Testis (tissue), 3 donors: ENCODE measurements around the gene ACAA2. TPM values are rescaled to one million over a fixed set of nuclear protein-coding genes. Genes with fewer than 3 reads are reported as not detected.

Experiments used
- DNase-seq: peaks from one replicate; pipeline ENCODE4 v3.0.0-alpha.2; 2019
- H3K27ac ChIP-seq, 2 donors: fragments of 200-600 bp; sonication (generic); one replicate each; pipeline ENCODE4 v1.5.1; 2019
- H3K27me3 ChIP-seq: fragments of 200-600 bp; sonication (generic); one replicate; pipeline ENCODE4 v1.5.1; 2019
- H3K36me3 ChIP-seq: fragments of 200-600 bp; sonication (generic); one replicate; pipeline ENCODE4 v1.5.1; 2017; ENCODE audit warnings: low read depth; ENCODE audit errors: missing control alignments
- H3K4me1 ChIP-seq: fragments of 200-600 bp; sonication (generic); one replicate; pipeline ENCODE4 v1.5.1; 2019
- H3K4me3 ChIP-seq, 2 donors: fragments of 200-600 bp; sonication (generic); one replicate each; pipeline ENCODE4 v1.5.1; 2017 to 2019
- H3K9me3 ChIP-seq: fragments of 200-600 bp; sonication (generic); one replicate; pipeline ENCODE4 v1.5.1; 2017
- CTCF ChIP-seq, 3 experiments: fragments of 450-650 bp in 2 of 3; fragments of 200-600 bp in 1 of 3; sonication (generic) in 1 of 3; IDR thresholded peaks; one replicate each; pipeline ENCODE4 v1.5.1; 2016 to 2019; ENCODE audit warnings: antibody characterized with exemption in 3 of 3, mild to moderate bottlenecking in 2 of 3, moderate library complexity in 1 of 3
- POLR2A ChIP-seq: fragments of 450-650 bp; IDR thresholded peaks from one replicate; pipeline ENCODE4 v1.6.1; 2017; ENCODE audit warnings: antibody characterized with exemption, mild to moderate bottlenecking, moderate library complexity
- WGBS, 2 donors: methylation state at CpG; one replicate each; pipeline ENCODE4 v1.1.5; 2018; 5-methylcytosine and 5-hydroxymethylcytosine counted together
- intact Hi-C: fragments of 100-400 bp; cut with DNase I; formaldehyde crosslinking; loops from one replicate; pipeline ENCODE4 v1.15.1; 2023; ENCODE audit warnings: low total_unique reads
- polyA plus RNA-seq: library from polyadenylated mRNA; stranded (reverse); fragments of 350-450 nt; fragmentation: Illumina TruSeq; extraction: RNeasy Lipid Tissue Mini Kit (QIAGEN cat#74804); gene quantifications from one replicate; pipeline ENCODE4 v1.2.3, GENCODE V29; 2014; ENCODE audit warnings: low read depth, low replicate concordance; ENCODE audit not compliant: insufficient read depth
- total RNA-seq, 2 donors: library from RNA; depleted of rRNA; stranded (reverse); fragments of >200 nt; gene quantifications; one replicate each; pipeline ENCODE4 v1.2.3, GENCODE V29; 2016

Gene ACAA2
- total and polyA plus RNA-seq, 3 donors from 2014 or later: 42.2 to 77.2 (median 48.7) TPM

GRCh38 chr18:49749563-49749962, 63.8 kb downstream of the ACAA2 start:
- 77 to 79% methylated on average over 8 of the region's 8 CpGs for WGBS, 2 donors
- DNase-seq: no peak
- H3K9me3 ChIP-seq: no peaks in the 10 kb centered on the region
- intact Hi-C loops: no loop called here
- no peaks in the 10 kb centered on the region for H3K4me1 ChIP-seq
- TF ChIP-seq CTCF (IDR thresholded peaks at IDR 0.05) (no peak), POLR2A (no peak)
- no peaks in the 10 kb centered on the region for H3K27me3 ChIP-seq
- no peak overlapping the region for H3K27ac ChIP-seq
- no peak overlapping the region for H3K4me3 ChIP-seq
- H3K36me3 ChIP-seq: no peaks in the 10 kb centered on the region

GRCh38 chr18:49747876-49748275, 65.5 kb downstream of the ACAA2 start:
- TF ChIP-seq CTCF (IDR thresholded peaks at IDR 0.05): no peak
- no peak for TF ChIP-seq POLR2A
- intact Hi-C loops: no loop called here
- H3K4me3 ChIP-seq: no peak overlapping the region
- DNase-seq: no peak
- H3K4me1 ChIP-seq: no peaks in the 10 kb centered on the region
- no peaks in the 10 kb centered on the region for H3K9me3 ChIP-seq
- 73 to 81% methylated on average over 5 of the region's 5 CpGs for WGBS, 2 donors
- H3K27ac ChIP-seq: no peak overlapping the region
- H3K27me3 ChIP-seq: no peaks in the 10 kb centered on the region
- H3K36me3 ChIP-seq: no peaks in the 10 kb centered on the region

- DNase-seq: no peak
- 92 to 95% methylated on average over 11 of the region's 11 CpGs for WGBS, 2 donors
- Histone ChIP-seq H3K4me1 (no peaks in the 10 kb centered on the region), H3K9me3 (no peaks in the 10 kb centered on the region), H3K36me3 (no peaks in the 10 kb centered on the region), H3K27ac (no peak overlapping the region), H3K4me3 (no peak overlapping the region), H3K27me3 (no peaks in the 10 kb centered on the region)
- intact Hi-C loops: no loop called here
- TF ChIP-seq POLR2A (no peak), CTCF (IDR thresholded peaks at IDR 0.05) (no peak)
Observed at GRCh38 chr18:49745045-49746014, 68.0 kb downstream of the ACAA2 start.

- WGBS, 2 donors: 87 to 88% methylated on average over 8 of the region's 8 CpGs
- no peaks in the 10 kb centered on the region for H3K9me3 ChIP-seq
Observed at GRCh38 chr18:49744376-49745008, 68.8 kb downstream of the ACAA2 start.

More at GRCh38 chr18:49744376-49745008, 68.8 kb downstream of the ACAA2 start:
- TF ChIP-seq POLR2A (no peak), CTCF (IDR thresholded peaks at IDR 0.05) (no peak)
- DNase-seq: no peak
- Histone ChIP-seq H3K36me3 (no peaks in the 10 kb centered on the region), H3K4me1 (no peaks in the 10 kb centered on the region), H3K4me3 (no peak overlapping the region), H3K27me3 (no peaks in the 10 kb centered on the region), H3K27ac (no peak overlapping the region)
- intact Hi-C loops: no loop called here
